Neural progenitor cell (in vitro differentiated cells): ENCODE measurements around the gene STRN3. TPM values are rescaled to one million over a fixed set of nuclear protein-coding genes. Genes with fewer than 3 reads are reported as not detected.

Experiments used
- DNase-seq: peaks from one replicate; pipeline ENCODE4 v3.0.0-alpha.2; 2016; ENCODE audit warnings: low spot score
- H2AFZ ChIP-seq: fragments of 200-600 bp; sonication (generic); replicated peaks from 2 replicates; pipeline ENCODE4 v1.6.1; 2016; ENCODE audit warnings: antibody characterized with exemption
- H3F3A ChIP-seq: fragments of 200-600 bp; sonication (generic); 2 replicates; pipeline ENCODE4 v1.6.1; 2016; ENCODE audit warnings: antibody characterized with exemption, low read depth
- H3K27ac ChIP-seq: fragments of 200-600 bp; sonication (generic); 2 replicates; pipeline ENCODE4 v1.5.1; 2016; ENCODE audit warnings: mild to moderate bottlenecking
- H3K27me3 ChIP-seq: fragments of 200-600 bp; sonication (generic); 2 replicates; pipeline ENCODE4 v1.6.1; 2016; ENCODE audit warnings: mild to moderate bottlenecking, moderate library complexity
- H3K36me3 ChIP-seq: fragments of 200-600 bp; sonication (generic); 2 replicates; pipeline ENCODE4 v1.5.1; 2016
- H3K4me1 ChIP-seq: fragments of 200-600 bp; sonication (generic); 2 replicates; pipeline ENCODE4 v1.6.1; 2016; ENCODE audit warnings: mixed run types
- H3K4me2 ChIP-seq: fragments of 200-600 bp; sonication (generic); 2 replicates; pipeline ENCODE4 v1.6.1; 2016
- H3K4me3 ChIP-seq: fragments of 200-600 bp; sonication (generic); 2 replicates; pipeline ENCODE4 v1.5.1; 2016
- H3K79me2 ChIP-seq: fragments of 200-600 bp; sonication (generic); 2 replicates; pipeline ENCODE4 v1.6.1; 2016; ENCODE audit warnings: low read depth
- H3K9ac ChIP-seq: fragments of 200-600 bp; sonication (generic); 2 replicates; pipeline ENCODE4 v1.6.1; 2016
- H3K9me3 ChIP-seq: fragments of 200-600 bp; sonication (generic); 2 replicates; pipeline ENCODE4 v1.5.1; 2016; ENCODE audit warnings: low read depth
- H4K20me1 ChIP-seq: fragments of 200-600 bp; sonication (generic); 2 replicates; pipeline ENCODE4 v1.6.1; 2016; ENCODE audit warnings: low read depth
- H3K27ac Mint-ChIP-seq: 3 replicates; pipeline ENCODE4 v1.8.0; 2021; ENCODE audit warnings: mixed read lengths
- H3K27me3 Mint-ChIP-seq: 2 replicates; pipeline ENCODE4 v1.8.0; 2022; ENCODE audit warnings: low read depth, mild to moderate bottlenecking, inconsistent platforms, moderate library complexity, mixed read lengths; ENCODE audit not compliant: insufficient read depth
- H3K36me3 Mint-ChIP-seq: 3 replicates; pipeline ENCODE4 v1.8.0; 2021; ENCODE audit warnings: mixed read lengths
- H3K4me1 Mint-ChIP-seq: 3 replicates; pipeline ENCODE4 v1.8.0; 2021; ENCODE audit warnings: mixed read lengths
- H3K4me3 Mint-ChIP-seq: 3 replicates; pipeline ENCODE4 v1.8.0; 2021; ENCODE audit warnings: mild to moderate bottlenecking, moderate library complexity, mixed read lengths
- H3K9me3 Mint-ChIP-seq: 3 replicates; pipeline ENCODE4 v1.8.0; 2020; ENCODE audit warnings: mixed read lengths
- CTCF ChIP-seq: fragments of 200-600 bp; sonication (generic); IDR thresholded peaks from 2 replicates; pipeline ENCODE4 v1.5.1; 2017; ENCODE audit warnings: antibody characterized with exemption, mild to moderate bottlenecking
- EZH2 ChIP-seq: fragments of 200-600 bp; sonication (generic); IDR thresholded peaks from 2 replicates; pipeline ENCODE4 v1.6.1; 2017; ENCODE audit warnings: antibody characterized with exemption, mild to moderate bottlenecking, moderate library complexity
- EZH2phosphoT487 ChIP-seq: fragments of 200-600 bp; sonication (generic); IDR thresholded peaks from 2 replicates; pipeline ENCODE4 v1.6.1; 2017; ENCODE audit warnings: antibody characterized with exemption
- total RNA-seq: library from RNA; depleted of rRNA; stranded (reverse); fragments of >200 nt; gene quantifications from 2 replicates; pipeline ENCODE4 v1.2.3, GENCODE V29; 2015; ENCODE audit warnings: low replicate concordance

Gene STRN3
- total RNA-seq, 1 donor from 2014 or later, result 104 TPM

- TF ChIP-seq EZH2 (no peak), CTCF (no peak), EZH2phosphoT487 (no peak)
Measured at GRCh38 chr14:30914812-30915211, 111.4 kb downstream of the STRN3 start.

GRCh38 chr14:30908826-30909225 is 117.4 kb downstream of the STRN3 start:
- Mint-ChIP-seq H3K9me3 (no peaks in the 10 kb centered on the region), H3K36me3 (peaks cover 18% of the 10 kb centered on the region), H3K27ac (no peak overlapping the region), H3K27me3 (no peaks in the 10 kb centered on the region), H3K4me1 (no peaks in the 10 kb centered on the region), H3K4me3 (no peak overlapping the region)
- peaks cover 4% of the 10 kb centered on the region for H3F3A ChIP-seq
- H2AFZ ChIP-seq, result no peak overlapping the region
- H3K36me3 ChIP-seq, result peaks cover 31% of the 10 kb centered on the region
- no peak overlapping the region for H3K27ac ChIP-seq
- H3K79me2 ChIP-seq, result no peaks in the 10 kb centered on the region
- no peak overlapping the region for H3K9ac ChIP-seq
- H3K4me3 ChIP-seq, result no peak overlapping the region
- H3K4me2 ChIP-seq, result no peak overlapping the region
- TF ChIP-seq EZH2, result no peak
- TF ChIP-seq EZH2phosphoT487, result no peak
- TF ChIP-seq CTCF, result no peak
- DNase-seq, result no peak
- no peaks in the 10 kb centered on the region for H3K4me1 ChIP-seq
- no peaks in the 10 kb centered on the region for H3K9me3 ChIP-seq
- no peaks in the 10 kb centered on the region for H4K20me1 ChIP-seq
- no peaks in the 10 kb centered on the region for H3K27me3 ChIP-seq

More at GRCh38 chr14:30914812-30915211, 111.4 kb downstream of the STRN3 start:
- no peak overlapping the region for H3K27ac ChIP-seq
- no peak overlapping the region for H3K9ac ChIP-seq
- no peaks in the 10 kb centered on the region for H3K4me1 ChIP-seq
- peaks cover 13% of the 10 kb centered on the region for H3K36me3 ChIP-seq
- H3K9me3 Mint-ChIP-seq, result no peaks in the 10 kb centered on the region
- H3K9me3 ChIP-seq, result no peaks in the 10 kb centered on the region
- no peak for DNase-seq
- H3K4me3 Mint-ChIP-seq, result no peak overlapping the region
- H3K4me1 Mint-ChIP-seq, result no peaks in the 10 kb centered on the region
- H3F3A ChIP-seq, result peaks cover 8% of the 10 kb centered on the region
- no peak overlapping the region for H3K4me3 ChIP-seq
- H3K79me2 ChIP-seq, result no peaks in the 10 kb centered on the region
- H2AFZ ChIP-seq, result no peak overlapping the region
- no peaks in the 10 kb centered on the region for H3K27me3 Mint-ChIP-seq
- no peak overlapping the region for H3K27ac Mint-ChIP-seq
- H4K20me1 ChIP-seq, result no peaks in the 10 kb centered on the region
- H3K27me3 ChIP-seq, result no peaks in the 10 kb centered on the region
- peaks cover 16% of the 10 kb centered on the region for H3K36me3 Mint-ChIP-seq
- no peak overlapping the region for H3K4me2 ChIP-seq

GRCh38 chr14:30907659-30908057 is 118.5 kb downstream of the STRN3 start:
- H4K20me1 ChIP-seq, result no peaks in the 10 kb centered on the region
- no peak overlapping the region for H3K9ac ChIP-seq
- Mint-ChIP-seq H3K36me3 (peaks cover 18% of the 10 kb centered on the region), H3K4me1 (no peaks in the 10 kb centered on the region), H3K9me3 (no peaks in the 10 kb centered on the region), H3K27me3 (no peaks in the 10 kb centered on the region), H3K27ac (no peak overlapping the region), H3K4me3 (no peak overlapping the region)
- TF ChIP-seq CTCF, result no peak
- no peak for TF ChIP-seq EZH2
- TF ChIP-seq EZH2phosphoT487, result no peak
- H3F3A ChIP-seq, result peaks cover 4% of the 10 kb centered on the region
- DNase-seq, result no peak
- no peaks in the 10 kb centered on the region for H3K9me3 ChIP-seq
- H3K36me3 ChIP-seq, result peaks cover 34% of the 10 kb centered on the region
- H3K79me2 ChIP-seq, result no peaks in the 10 kb centered on the region
- H3K4me3 ChIP-seq, result no peak overlapping the region
- H3K27me3 ChIP-seq, result no peaks in the 10 kb centered on the region
- H3K4me2 ChIP-seq, result no peak overlapping the region
- no peak overlapping the region for H2AFZ ChIP-seq
- no peaks in the 10 kb centered on the region for H3K4me1 ChIP-seq
- no peak overlapping the region for H3K27ac ChIP-seq
